Suppressor macrophage treated with lipopolysaccharide for 4 hours (primary cell): ENCODE data around the gene PACRG.

Experiments
- DNase-seq: peaks from one replicate; pipeline ENCODE4 v3.0.0-alpha.2; 2020

The PACRG gene

DNA sequence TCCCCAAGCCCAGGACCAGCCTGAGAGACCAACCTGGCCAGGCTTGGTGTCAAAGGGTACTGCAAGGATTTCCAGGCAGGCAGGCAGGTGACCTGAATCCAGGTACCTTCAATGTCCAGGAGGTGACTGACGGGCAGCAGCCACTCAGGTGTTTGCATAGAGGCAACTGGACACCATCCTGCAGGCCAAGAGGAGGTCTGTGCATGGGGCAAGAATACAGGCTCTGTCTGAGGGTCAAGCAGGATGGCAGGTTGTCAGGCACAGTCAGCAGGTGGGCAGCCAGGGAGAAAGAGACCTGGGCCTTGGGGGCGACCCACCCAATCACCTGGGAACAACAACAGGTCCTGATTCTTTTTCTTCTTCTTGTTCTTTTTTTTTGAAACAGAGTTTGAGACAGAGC is 527.5 kb downstream of the PACRG start:
- no peak for DNase-seq

DNA sequence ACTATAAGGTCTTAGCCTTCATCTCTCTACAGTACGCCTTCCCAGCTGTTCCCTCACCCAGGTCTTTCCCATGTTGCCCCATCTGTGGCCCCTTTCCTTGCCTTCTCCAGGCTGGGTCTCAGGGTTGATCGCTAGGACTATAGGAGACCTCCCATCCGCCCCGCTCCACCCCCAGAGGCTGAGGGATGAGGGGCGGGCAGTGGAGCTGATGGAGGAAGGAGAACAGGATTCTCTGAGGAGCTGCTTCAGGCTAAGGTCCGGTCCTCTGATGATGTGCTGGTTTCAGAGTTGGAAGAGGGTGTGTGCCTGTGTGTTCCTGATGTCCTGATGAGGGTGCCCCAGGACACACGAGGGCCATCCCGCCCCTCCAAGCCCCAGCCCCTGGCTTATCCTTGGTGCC is 531.9 kb downstream of the PACRG start:
- DNase-seq, result no peak

DNA sequence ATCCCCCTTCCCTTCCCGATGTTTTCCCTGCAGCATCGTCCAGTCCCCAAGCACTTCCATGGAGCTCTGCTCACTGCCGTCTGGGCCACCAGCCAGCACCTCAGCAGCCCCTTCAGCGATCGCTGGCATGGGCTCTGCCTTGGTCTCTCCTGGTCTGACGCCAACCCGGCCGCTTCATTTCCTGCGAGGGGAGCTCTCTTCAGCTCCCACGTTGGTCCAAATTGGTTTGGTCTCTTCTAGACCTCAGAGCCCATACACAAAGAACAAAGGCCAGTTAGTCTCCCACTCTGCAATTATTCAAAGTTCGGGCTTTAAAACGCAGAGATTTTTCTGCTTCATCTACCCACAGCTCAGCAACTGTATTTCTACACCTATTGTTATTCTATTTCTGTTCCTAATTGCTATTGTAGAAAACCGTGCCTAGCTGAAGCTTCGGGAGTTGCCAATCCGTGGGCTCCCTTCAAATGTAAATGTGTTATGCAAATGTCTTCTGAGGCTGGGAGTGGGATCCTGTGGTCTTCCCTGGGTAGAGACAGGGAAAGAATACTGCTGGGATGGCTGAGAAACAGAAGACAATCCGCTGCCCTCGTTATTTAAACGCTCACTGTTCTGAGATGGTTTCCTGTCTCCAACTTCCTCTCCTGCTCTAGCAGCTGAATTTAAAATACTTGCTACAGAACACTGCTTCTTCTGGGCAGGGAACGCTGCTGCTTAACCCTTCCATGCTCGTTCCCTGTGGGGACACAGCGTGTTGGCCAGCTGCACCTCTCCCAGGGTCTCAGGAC is 532.5 kb downstream of the PACRG start:
- peak; percentile 21 for DNase-seq

DNA sequence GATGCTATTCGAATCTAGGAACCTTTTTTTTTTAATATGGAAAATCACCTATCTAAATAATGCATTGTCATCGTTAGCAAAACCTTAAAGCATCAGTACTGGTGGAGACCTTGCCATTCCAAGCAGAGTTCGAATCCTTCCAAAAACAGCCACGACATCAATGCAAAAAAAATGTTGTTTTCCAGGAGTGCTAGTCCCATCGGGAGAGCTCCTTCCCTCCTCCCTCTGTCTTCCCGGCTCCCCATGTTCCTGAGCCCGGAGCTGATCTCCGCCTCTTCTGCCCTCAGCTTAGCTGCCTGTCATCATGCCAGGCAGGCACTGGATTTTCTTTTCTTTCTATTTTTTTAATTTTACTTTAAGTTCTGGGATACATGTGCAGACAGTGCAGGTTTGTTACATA is 533.1 kb downstream of the PACRG start:
- no peak for DNase-seq

DNA sequence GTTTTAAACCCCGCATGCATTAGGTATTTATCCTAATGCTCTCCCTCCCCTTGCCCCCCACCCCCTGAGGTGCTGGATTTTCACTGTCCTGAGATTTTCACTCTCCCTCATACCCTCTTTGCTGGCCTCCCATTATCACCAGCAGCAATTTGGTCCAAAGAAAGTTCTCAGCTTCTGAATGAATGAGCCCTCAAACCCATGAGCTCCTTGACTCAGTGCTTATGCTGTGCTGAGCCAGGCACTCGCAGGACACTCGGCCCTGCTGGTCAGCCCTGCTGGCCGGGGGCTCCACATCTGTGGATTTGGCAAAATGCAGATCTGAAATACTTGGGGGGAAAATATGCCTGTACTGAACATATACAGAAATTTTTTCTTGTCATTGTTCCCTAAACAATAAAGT is 533.6 kb downstream of the PACRG start:
- no peak for DNase-seq

DNA sequence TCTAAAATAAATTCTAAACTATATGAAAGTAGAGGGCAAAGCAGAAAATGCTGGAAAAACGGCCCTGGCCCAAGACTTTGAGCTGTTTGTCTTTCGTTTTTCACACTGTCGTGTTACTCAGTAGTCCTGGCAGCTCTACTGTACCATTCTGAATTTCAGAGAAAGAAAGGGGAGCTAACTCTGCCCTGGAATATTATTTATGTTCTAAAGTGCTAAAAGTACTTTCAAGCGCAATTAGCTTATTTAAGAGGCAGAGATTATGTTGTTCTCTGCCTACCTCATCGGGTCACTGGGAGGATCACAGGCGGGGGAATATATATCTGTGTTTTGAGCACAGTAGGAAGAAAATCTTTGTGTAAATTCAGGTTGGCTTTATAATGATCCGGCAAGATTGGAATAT is 534.3 kb downstream of the PACRG start:
- no peak for DNase-seq

DNA sequence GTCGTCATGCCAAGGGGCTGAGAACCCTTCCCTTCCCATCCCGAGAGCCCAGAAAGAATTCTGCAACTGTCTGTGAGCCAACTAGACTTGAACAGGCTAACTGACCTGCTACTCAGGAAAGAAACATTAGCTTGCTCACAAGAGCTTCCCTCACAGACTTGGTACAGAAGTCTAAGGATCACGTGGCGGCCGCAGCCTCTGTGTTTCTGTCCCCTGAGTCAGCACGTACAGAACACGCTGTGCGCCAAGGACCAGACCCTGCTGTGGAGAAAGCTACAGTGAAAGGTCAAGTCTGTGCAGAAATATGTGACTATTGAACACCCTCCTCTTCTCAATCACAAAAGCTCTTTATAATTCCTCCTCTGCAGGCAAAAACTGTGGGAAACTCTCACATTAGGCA is 535.4 kb downstream of the PACRG start:
- no peak for DNase-seq

DNA sequence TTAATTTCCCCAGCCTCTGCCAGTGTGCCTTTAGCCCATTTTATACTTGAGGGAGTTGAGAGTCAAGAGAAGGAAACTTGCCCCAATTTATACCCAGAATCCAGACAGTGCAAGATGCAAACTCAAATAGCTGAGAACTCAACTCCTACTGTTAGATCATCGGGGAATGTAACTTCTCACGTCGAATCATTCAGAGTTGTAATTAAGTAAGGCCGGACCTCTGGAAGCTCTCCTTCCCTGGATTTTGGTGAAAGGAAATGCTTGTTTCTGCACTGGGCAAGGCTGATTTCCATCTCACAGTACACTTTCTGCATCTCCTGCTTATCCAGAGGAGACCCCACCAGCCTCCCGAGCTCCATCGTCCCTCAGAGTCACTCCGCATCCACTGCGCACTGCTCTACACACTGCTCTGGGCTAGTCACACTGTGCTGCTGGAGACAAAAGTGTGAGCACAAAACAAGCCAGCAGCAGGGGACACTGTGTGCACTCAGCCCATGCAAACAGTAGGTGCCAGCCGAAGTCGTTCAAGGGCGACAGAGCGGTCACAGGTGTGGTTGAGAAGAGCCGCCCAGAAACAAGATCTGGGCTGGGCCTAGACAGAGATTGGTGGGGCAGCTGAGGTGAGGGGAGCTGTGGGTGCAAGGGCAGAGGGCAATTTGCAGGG is 536.4 kb downstream of the PACRG start:
- DNase-seq, result no peak

DNA sequence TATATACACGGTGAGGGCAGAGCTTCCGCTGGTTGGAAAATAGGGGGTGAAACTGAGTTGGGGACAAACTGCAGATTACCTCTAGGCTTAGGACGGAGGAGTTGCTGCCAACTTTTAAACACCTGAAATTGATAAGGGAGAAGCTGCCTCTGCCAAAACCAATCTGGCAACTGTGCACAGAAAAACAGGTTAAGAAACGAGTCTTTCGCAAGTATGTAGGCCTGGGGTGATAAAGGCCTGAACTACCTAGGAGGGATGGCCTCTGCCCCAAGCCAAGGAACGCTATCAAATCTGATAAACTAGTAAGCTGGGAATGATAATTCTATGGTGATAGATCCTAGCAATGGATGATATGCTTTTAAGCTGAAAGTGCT is 536.9 kb downstream of the PACRG start:
- DNase-seq, result no peak

DNA sequence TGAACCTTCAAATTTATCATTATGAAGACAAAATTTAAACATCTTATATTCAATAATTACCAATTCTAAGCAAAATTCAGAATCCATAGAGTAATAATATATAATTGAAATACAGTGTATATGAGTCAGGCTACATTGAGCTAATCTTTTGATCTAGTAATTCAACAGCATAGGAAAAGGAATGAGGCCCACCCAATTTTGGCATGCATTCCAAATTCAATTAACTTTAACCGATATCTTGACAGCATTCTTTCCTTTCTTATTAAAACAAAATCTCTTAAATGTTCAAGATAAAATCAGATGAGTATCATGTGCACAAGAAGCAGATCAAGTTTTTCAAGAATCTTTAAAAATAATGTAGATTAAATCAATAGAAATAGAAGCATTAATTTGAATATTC is 553.9 kb downstream of the PACRG start:
- no peak for DNase-seq

DNA sequence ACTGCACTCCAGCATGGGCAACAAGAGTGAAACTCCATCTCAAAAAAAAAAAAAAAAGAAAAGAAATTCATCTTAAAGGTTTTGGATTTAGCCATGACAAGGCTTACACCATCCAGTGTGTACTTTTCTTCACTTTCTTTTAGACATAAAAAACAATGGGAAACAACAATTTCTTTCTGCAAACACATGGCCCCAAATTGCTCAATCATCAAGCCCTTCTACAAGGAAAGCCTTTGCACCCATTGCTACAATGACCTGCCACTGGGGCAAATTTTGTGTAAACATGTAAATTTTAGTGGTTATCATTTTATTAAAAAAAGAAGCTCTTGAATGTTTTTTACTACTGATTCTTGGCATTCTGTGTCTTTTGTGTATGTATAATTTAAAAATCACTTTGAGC is 554.9 kb downstream of the PACRG start:
- DNase-seq, result no peak

DNA sequence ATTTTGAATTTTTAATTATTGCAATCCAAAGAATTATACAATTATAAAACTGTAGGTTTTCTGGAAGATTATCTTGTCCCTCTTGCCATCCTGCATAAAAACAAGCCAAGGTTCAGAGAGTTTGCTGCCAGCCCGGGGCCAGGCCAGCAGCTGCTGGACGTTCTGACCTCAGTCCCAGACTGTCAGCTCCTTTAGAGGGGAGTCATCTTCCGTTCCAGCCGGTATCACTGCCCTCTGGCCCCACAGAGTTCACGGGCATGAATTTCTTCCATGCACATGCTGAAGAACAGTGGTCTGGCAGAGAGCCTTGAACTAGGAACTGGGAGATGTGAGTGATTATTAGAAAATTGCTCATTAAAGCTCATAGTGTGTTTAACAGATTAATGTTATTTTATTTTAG is 556.4 kb downstream of the PACRG start:
- no peak for DNase-seq

DNA sequence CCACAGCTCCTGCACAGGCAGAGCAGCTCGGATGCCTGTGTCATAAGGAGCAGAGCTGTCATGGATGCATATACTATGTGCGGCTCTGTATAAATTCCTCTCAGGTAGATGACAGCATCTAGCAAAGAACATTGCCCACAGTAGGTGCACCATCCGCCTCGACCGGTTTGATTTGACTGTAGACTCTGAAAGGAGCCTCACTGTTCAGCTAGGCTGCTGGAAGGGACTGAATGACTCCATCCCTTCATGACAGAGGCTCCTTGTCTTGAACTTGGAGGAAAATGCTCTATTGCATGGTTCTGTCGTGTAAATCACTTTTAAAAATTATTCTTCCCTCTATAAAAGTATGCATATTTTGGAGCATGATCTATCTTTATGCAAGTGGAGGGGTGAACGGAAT is 557.9 kb downstream of the PACRG start:
- DNase-seq, result no peak

DNA sequence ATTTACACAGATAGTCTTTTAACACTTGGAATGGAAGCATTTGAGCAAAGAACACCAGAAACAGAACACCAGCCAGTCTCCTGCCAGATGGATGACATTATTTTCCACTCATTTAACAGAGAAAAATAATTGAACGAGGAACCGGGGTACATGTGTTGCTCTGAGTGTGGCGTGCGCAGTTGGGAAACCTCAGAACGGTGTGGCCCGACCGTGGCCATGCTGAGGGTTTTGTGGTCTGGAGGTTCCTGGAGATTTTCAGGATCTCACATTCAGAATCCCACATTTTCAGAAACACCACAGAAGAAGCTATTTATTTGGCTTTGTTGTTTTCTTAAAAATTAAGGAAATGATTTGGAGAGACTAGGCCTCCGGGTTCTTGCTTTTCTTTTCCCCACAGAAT is 559.9 kb downstream of the PACRG start:
- DNase-seq, result no peak

DNA sequence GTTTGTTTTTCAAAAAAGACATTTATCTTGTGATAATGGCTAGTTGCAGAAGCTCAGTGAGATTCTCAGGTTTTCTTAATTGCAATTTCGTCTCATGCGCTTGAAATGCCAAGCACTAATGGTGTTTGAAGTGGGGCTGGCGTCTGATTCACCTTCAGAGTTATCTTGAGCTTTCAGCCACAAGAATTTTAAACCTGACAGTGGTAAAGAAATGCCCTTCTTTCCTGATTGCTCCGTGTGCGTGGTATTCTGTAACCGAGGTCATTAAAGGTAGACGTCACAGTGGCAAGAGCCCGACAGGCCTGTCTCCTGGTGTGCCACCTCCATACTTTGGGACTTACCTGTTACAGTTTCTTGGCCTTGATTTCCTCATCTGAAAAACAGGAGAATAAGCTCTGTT is 560.3 kb downstream of the PACRG start:
- DNase-seq, result no peak

DNA sequence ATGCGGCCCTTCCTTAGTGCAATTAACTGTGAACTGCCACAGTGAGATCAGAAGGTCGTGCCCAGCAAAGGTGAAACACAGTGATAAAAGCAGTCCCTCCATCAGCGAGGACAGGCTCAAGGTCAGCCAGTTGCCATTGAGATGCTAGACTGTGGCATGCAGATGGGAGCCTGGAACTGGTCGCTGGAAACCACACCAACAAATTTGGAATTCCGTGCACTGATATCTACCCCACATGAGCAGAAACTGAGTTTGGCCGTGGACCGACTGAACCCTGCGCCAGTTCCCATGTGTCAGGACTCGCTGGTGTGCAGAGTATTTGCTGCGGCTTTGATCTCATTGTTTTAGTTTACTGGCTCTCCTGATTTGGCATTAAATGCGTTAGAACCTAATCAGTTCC is 561.1 kb downstream of the PACRG start:
- DNase-seq, result no peak

DNA sequence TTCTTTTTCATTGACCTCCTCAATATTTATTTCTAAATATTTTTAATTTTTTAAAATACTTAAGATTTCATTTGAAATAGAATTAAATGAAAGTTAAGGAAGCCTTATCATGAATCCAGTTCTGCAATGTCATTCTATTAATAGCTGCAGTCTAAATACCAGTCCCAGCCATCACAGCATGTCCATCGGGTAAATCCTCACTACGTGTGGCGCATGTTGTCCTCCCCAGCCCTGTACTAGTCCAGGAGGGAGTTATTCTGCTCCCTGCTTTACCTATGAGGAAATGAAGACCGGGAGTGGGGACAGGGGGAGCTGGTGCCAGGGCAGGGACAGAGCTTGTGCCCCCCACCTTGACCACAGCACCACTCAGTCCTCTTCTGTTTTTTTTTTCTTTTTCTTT is 561.7 kb downstream of the PACRG start:
- no peak for DNase-seq

DNA sequence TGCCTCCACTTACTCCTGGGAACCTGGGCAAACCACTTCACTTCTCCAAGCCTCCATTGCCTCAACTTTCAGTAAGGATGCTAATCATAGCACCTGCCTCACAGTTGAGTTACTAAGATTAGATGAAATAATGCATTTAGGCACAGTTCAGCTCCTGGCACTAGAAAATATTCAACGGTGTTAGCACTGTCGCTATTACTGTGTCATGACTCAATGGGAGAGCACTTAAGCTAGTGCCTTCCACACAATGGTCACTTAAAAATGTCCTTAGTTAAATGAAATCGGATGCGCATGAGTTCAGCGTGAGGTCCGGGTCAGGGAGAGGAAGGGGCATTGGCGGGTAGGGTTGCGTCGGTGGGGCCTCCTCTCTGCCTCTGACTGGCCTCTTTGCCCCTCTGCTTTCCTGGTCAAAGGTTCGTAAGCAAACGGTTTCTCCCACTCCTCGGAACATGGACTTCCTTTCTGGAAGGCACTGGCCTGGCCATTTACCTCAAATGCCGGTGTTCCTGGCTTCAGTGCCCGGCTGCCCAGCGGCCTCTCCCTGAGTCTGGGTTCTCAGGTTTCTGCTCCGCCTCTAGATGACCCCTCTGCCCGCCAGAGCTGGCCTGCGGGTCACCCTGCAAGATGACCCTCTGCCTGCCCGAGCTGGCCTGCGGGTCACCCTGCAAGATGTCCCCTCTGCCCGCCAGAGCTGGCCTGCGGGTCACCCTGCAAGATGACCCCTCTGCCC is 562.9 kb downstream of the PACRG start:
- no peak for DNase-seq

DNA sequence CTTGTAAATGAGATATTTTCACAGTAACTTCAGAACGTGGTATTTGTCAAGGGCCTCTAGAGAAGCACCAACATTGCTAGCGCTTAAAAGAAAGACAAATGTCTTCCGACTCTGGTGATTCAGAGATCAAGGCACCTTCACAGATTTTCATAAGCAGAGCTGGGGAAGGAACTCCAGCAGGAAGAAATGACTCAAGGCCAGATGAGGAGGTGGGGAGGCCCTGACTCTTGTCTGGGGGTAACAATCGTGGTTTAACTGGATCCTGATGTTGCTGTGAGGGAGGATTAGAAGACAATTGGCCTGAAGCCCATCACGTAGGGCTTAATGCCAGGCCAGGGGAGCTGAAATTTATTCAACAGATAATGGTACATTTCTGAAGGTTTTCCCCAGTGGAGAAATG is 563.8 kb downstream of the PACRG start:
- DNase-seq, result no peak

DNA sequence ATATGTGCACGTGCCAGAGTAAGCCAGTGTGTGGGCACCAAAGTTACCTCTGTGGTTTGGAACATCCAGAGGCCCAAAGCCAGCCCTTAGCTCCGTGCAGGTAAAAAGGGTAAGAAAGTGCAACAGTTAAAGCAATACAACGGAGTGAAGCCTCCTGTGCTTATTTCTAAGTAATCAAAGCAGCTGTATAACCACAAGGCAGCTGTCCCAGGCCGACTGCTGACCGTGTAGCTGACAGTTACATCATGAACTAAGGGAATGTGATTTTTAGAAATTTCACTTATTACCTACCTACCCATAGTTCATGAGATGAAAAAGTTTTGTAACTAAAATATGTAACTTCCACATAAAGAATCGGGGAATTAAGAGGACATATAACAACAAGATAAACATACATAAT is 565.5 kb downstream of the PACRG start:
- no peak for DNase-seq

DNA sequence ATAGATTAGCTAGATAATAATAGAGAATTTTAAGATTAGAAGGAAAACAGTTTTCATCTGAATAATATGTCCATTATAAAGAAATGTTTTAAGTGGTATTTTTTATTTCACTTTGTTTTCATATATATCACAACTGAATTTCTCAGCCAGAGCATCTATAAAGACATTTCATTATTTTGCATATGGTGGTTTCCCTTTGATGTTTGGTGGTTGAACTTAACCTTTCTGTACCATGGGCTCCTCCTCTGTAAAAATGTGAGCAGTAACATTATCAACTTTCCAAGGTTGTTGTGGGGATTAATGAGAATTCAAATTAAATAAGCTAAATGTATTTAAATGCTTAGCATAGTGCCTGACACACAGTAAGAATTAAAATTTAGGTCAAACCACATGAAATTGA is 567.0 kb downstream of the PACRG start:
- no peak for DNase-seq

DNA sequence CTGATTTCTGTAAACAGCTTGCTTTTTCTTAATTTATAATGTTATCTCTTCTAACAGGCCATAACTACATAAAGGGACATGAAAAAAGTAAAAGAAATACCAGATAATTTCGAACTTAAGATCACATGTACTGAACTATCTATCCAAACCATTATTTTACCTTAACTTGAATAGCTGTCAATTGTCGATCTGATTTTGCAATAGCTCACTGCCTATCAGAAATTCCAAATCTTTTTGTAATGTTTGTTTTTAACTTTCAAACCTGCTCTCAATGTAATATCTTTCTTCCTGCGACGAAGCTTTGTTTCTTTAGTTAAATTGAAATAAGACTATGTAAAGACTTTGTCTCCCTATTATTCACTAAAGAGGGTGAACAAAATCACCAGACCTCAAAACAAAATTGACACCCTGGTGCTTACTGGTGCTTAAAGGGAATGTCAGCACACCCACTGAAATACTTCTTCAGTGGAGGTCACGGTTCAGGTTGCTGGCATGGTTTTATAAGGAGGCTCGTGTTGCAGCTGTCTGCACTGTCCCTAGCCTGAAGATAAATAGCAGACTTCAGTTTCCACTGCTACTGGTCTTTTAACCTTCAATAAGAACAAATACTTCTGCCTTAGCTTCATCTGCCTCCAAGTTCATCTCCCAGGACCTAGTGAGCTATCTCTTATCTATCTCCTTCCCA is 569.2 kb downstream of the PACRG start:
- DNase-seq, result no peak

DNA sequence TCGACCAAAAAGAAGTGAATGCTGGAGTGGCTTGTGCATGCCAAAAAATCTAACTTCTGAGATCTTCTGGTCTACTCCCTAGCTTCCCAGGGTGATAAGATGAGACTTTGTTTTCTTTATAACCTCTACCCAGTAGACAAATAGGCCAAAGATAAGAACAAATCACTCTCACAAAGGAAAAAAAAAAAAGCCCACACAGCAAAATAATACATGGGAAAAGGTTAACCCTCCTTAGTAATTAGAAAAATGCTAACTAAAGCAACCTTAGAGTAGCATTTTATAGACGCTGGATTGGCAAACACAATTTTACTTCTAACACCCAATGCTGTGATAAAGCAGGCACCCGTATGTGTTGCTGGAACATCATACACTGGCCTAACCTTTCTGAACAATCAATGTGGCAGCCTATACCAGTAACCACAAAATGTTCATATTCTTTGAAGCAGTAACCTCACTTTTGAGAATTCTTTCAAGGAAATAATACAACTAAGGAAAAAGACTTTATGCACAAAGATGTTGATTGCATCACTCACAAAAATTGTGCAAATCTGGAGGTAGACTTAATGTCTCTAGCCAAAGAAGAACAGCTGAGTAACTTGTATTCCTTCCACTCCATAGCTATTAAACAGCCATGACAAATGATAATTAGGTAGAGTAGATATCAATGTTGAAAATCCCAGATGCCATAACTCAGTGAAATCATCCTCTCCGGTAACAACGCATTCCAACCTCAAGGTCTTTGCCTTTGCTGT is 570.5 kb downstream of the PACRG start:
- no peak for DNase-seq
